Measurements from ENCODE around the gene ZG16B. TPM values are rescaled to one million over a fixed set of nuclear protein-coding genes. Genes with fewer than 3 reads are reported as not detected.

Gene ZG16B
- total RNA-seq, 1 experiment from 2014 or later: not detected

DNA sequence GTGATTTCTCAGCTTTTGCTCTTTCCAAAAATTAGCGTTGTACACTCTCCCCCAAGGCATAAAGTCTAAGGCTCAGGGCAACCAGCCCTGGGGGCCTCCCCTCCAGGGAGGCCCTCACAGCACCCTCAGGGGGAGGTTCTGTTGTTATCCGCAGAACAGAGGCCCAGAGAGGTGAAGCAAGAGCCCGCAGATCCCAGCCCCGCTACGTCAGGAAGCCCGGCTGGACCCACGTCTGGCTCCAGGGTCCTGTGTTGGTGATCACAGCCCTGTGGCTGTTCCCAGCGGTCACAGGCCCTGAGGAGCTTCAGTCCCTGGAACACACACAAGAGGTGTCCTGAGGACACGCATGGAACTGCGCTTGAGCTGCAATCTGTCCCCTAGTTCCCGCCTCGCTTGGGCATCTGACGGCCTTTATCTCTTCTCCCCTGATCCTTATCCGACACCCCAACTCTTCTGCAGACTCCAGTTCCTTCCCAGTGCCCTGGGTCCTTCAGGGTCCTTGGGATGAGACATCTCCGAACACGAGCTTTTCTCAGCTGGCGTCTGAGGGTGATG, 1.1 kb upstream of the ZG16B start:
- H3K27me3 ChIP-seq (ENCODE audit: insufficient read depth, low read length): no peaks in the 10 kb centered on the region
- no peaks in the 10 kb centered on the region for H3K9me3 Mint-ChIP-seq
- H3K9ac ChIP-seq (ENCODE audit: extremely low read depth, insufficient read length, low read length): no peak overlapping the region
- H4K5ac ChIP-seq (ENCODE audit: insufficient read length, low read depth, low read length): no peak overlapping the region
- no peaks in the 10 kb centered on the region for H3K23me2 ChIP-seq (ENCODE audit: insufficient read length, low read depth, low read length, poor library complexity, severe bottlenecking)
- no peak overlapping the region for H2AFZ ChIP-seq (ENCODE audit: low read length)
- H2AK5ac ChIP-seq (ENCODE audit: insufficient read length, low read length): no peak overlapping the region
- no peaks in the 10 kb centered on the region for H3K79me1 ChIP-seq (ENCODE audit: insufficient read depth, low read depth, low read length, poor library complexity, severe bottlenecking)
- peaks cover 4% of the 10 kb centered on the region for H3K27me3 Mint-ChIP-seq (ENCODE audit: low read depth)
- no peak overlapping the region for H3K4me3 Mint-ChIP-seq
- H3K4me2 ChIP-seq (ENCODE audit: insufficient read depth, insufficient read length, low read length): no peak overlapping the region
- H3K23ac ChIP-seq (ENCODE audit: insufficient read length, low read depth, low read length): no peak overlapping the region
- H3K27ac Mint-ChIP-seq: no peak overlapping the region
- no peak overlapping the region for H2BK15ac ChIP-seq (ENCODE audit: low read depth, low read length)
- TF ChIP-seq, protein P1, sequence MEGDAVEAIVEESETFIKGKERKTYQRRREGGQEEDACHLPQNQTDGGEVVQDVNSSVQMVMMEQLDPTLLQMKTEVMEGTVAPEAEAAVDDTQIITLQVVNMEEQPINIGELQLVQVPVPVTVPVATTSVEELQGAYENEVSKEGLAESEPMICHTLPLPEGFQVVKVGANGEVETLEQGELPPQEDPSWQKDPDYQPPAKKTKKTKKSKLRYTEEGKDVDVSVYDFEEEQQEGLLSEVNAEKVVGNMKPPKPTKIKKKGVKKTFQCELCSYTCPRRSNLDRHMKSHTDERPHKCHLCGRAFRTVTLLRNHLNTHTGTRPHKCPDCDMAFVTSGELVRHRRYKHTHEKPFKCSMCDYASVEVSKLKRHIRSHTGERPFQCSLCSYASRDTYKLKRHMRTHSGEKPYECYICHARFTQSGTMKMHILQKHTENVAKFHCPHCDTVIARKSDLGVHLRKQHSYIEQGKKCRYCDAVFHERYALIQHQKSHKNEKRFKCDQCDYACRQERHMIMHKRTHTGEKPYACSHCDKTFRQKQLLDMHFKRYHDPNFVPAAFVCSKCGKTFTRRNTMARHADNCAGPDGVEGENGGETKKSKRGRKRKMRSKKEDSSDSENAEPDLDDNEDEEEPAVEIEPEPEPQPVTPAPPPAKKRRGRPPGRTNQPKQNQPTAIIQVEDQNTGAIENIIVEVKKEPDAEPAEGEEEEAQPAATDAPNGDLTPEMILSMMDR (conservative IDR thresholded peaks at IDR 0.05): no peak
- no peaks in the 10 kb centered on the region for H3K4me1 ChIP-seq (ENCODE audit: insufficient read depth, low read length)
- H3K56ac ChIP-seq (ENCODE audit: insufficient read length, low read depth, low read length): no peak overlapping the region
- H3K79me2 ChIP-seq (ENCODE audit: insufficient read depth, low read length): no peaks in the 10 kb centered on the region
- no peaks in the 10 kb centered on the region for H3K4me1 Mint-ChIP-seq
- H3T11ph ChIP-seq (ENCODE audit: low read length): no peak overlapping the region
- DNase-seq: no peak
- H3K27ac ChIP-seq (ENCODE audit: insufficient read length, low read depth, low read length): no peak overlapping the region
- H4K91ac ChIP-seq (ENCODE audit: insufficient read length, low read depth, low read length): no peak overlapping the region
- no peak overlapping the region for H3K4ac ChIP-seq (ENCODE audit: low read depth, low read length)
- H2BK20ac ChIP-seq (ENCODE audit: low read depth, low read length, poor library complexity, severe bottlenecking): no peak overlapping the region
- no peak overlapping the region for H3K14ac ChIP-seq (ENCODE audit: insufficient read depth, low read length)
- no peaks in the 10 kb centered on the region for H3K9me3 ChIP-seq (ENCODE audit: control insufficient read depth, low read depth, low read length)
- no peak overlapping the region for H2BK12ac ChIP-seq (ENCODE audit: insufficient read length, low read depth, low read length)
- no peak overlapping the region for H2BK5ac ChIP-seq (ENCODE audit: insufficient read length, low read length)
- no peaks in the 10 kb centered on the region; a peak in 1 of 7 replicates for H3K36me3 Mint-ChIP-seq (ENCODE audit: insufficient read depth in 1 of 3, low read depth in 3 of 3)
- no peak overlapping the region for H3K18ac ChIP-seq (ENCODE audit: insufficient read length, low read depth, low read length)
- H4K20me1 ChIP-seq (ENCODE audit: control insufficient read depth, insufficient read depth, insufficient read length): no peaks in the 10 kb centered on the region
- no peak overlapping the region for H2BK120ac ChIP-seq (ENCODE audit: low read depth, low read length, poor library complexity, severe bottlenecking)
- WGBS (ENCODE audit: extremely low coverage, insufficient read length, low lambda C conversion rate): no CpG with 5 or more reads among the region's 17 CpGs
- H4K8ac ChIP-seq (replicated peaks; ENCODE audit: insufficient read length, low read depth, low read length): no peak overlapping the region

Measured in H9 (cell line).